A549 treated with AZD9567 at 1 μM for 4 hours (cell line): ENCODE results near the gene OR2L13. TPM values are rescaled to one million over a fixed set of nuclear protein-coding genes. Genes with fewer than 3 reads are reported as not detected.

ENCODE experiments used
- total RNA-seq: library from RNA; stranded (reverse); fragments of 200-300 nt; extraction: Qiagen RNA extraction; gene quantifications from 5 replicates; pipeline ENCODE4 v1.2.3, GENCODE V29; 2022; ENCODE audit not compliant: insufficient read depth

The OR2L13 gene, protein sequence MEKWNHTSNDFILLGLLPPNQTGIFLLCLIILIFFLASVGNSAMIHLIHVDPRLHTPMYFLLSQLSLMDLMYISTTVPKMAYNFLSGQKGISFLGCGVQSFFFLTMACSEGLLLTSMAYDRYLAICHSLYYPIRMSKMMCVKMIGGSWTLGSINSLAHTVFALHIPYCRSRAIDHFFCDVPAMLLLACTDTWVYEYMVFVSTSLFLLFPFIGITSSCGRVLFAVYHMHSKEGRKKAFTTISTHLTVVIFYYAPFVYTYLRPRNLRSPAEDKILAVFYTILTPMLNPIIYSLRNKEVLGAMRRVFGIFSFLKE
- not detected in 5 replicates for total RNA-seq

DNA sequence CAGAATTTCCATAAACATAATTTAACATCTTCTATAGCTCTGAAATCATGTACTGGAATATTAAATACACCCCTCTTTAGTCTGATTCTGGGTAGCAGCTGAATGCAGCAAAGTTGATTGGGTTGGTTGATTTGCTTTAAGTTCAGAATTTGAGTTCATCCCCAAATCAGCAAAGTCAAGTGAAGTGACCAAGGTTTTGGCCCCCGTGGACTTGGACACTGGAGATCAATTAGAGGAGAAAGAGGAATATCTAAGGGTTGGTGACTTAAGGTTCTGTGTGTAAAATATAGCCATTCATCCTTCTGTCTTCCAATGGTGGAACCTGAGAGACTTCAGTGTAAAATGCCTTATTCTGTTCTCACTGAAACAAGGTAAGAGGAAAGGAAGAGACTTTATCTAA lies at the start of gene OR2L13:
Gene OR2L13 (plus strand): TSS at position 301 of the 400 bp plus-strand sequence. CDS start 4,192 bp downstream, outside the sequence.

GRCh38 chr1:248046536-248046935 lies 48.4 kb upstream of the OR2L13 start, which contains the start of gene OR2L3:
TSS of gene OR2L3 (plus strand) at chr1:248046836. CDS start at chr1:248060682, 13,846 bp downstream.

GRCh38 chr1:248144513-248145198 lies 49.7 kb downstream of the OR2L13 start, which contains the start of gene OR2M5:
TSS of gene OR2M5 (plus strand) at chr1:248145148. CDS start at chr1:248145148, 0 bp downstream.

Other genes with a start within 250 kb of the OR2L13 start
- gene TRIM58, start 238.0 kb upstream of the OR2L13 start, total RNA-seq: not detected in 5 replicates
- not detected in 5 replicates for gene OR2W3, start 199.6 kb upstream of the OR2L13 start, total RNA-seq
- not detected in 5 replicates for gene OR2T8, start 174.9 kb upstream of the OR2L13 start, total RNA-seq
- gene OR2AJ1, start 170.3 kb upstream of the OR2L13 start, total RNA-seq: not detected in 5 replicates
- not detected in 5 replicates for gene OR2L8, start 146.3 kb upstream of the OR2L13 start, total RNA-seq
- gene OR2AK2, start 130.0 kb upstream of the OR2L13 start, total RNA-seq: not detected in 5 replicates
- gene OR2L5, start 81.5 kb upstream of the OR2L13 start, total RNA-seq: not detected in 5 replicates
- gene OR2L2, start 65.1 kb upstream of the OR2L13 start, total RNA-seq: not detected in 5 replicates
- gene OR2L3, start 48.3 kb upstream of the OR2L13 start, total RNA-seq: not detected in 5 replicates
- gene OR2M5, start 50.0 kb downstream of the OR2L13 start, total RNA-seq: not detected in 5 replicates
- not detected in 5 replicates for gene OR2M2, start 79.6 kb downstream of the OR2L13 start, total RNA-seq
- gene OR2M3, start 102.1 kb downstream of the OR2L13 start, total RNA-seq: not detected in 5 replicates
- gene OR2M4, start 136.2 kb downstream of the OR2L13 start, total RNA-seq: not detected in 5 replicates
- not detected in 5 replicates for gene OR2T33, start 182.8 kb downstream of the OR2L13 start, total RNA-seq
- gene OR2T12, start 208.2 kb downstream of the OR2L13 start, total RNA-seq: not detected in 5 replicates
- gene OR2M7, start 229.4 kb downstream of the OR2L13 start, total RNA-seq: not detected in 5 replicates